Endothelial cell of umbilical vein (primary cell): Measurements from ENCODE around the gene MTNR1B. TPM values are rescaled to one million over a fixed set of nuclear protein-coding genes. Genes with fewer than 3 reads are reported as not detected.

Experiments
- BruUV-seq: library from RNA; stranded (reverse); fragments of 400-500 nt; replicated peaks from 2 replicates; lab custom pipeline; 2021; lab: Mats Ljungman, UMichigan
- CTCF ChIA-PET: fragments of 300-600, 350-600 bp; sonication (Branson Sonifier 250); formaldehyde crosslinking; loops from one replicate; lab custom pipeline; 2021; ENCODE audit warnings: antibody characterized with exemption, inconsistent platforms; lab: Charles Lee
- POLR2A ChIA-PET: fragments of 300-600, 350-600 bp; sonication (Branson Sonifier 250); formaldehyde crosslinking; loops from one replicate; lab custom pipeline; 2021; ENCODE audit warnings: antibody characterized with exemption, inconsistent platforms; lab: Charles Lee
- DNase-seq: peaks from one replicate; pipeline ENCODE4 v3.0.0-alpha.2; 2011; ENCODE audit warnings: low read depth, low spot score
- FAIRE-seq: peaks from 2 replicates; lab custom pipeline; 2011; peaks lifted over from hg19 to GRCh38; lab: Jason Lieb, UNC
- H2AFZ ChIP-seq: 2 replicates; pipeline ENCODE4 v1.6.0; 2012; ENCODE audit warnings: low read depth, low read length, control low read depth, inconsistent platforms
- H3K27ac ChIP-seq: 2 replicates; pipeline ENCODE4 v1.5.1; 2011; ENCODE audit warnings: low read depth, mild to moderate bottlenecking, control low read depth, low read length, moderate library complexity; ENCODE audit not compliant: insufficient read depth
- H3K27me3 ChIP-seq, 2 experiments: 2 replicates each; pipeline versions ENCODE4 v1.6.0 to v1.6.1; 2011; ENCODE audit warnings: low read length in 2 of 2, mixed read lengths in 1 of 2; ENCODE audit not compliant: control insufficient read depth in 2 of 2, insufficient read depth in 2 of 2
- H3K36me3 ChIP-seq, 2 experiments: 2 replicates in 1 of 2; 3 replicates in 1 of 2; pipeline ENCODE4 v1.5.1; 2011; ENCODE audit warnings: low read length in 2 of 2, mild to moderate bottlenecking in 1 of 2, moderate library complexity in 1 of 2; ENCODE audit not compliant: control insufficient read depth in 2 of 2, insufficient read depth in 2 of 2; ENCODE audit errors: extremely low read depth in 1 of 2
- H3K4me1 ChIP-seq: 3 replicates; pipeline ENCODE4 v1.5.1; 2011; ENCODE audit warnings: mild to moderate bottlenecking, low read length; ENCODE audit not compliant: control insufficient read depth, insufficient read depth; ENCODE audit errors: extremely low read depth
- H3K4me2 ChIP-seq: 2 replicates; pipeline ENCODE4 v1.6.1; 2011; ENCODE audit warnings: low read length, control low read depth, mixed read lengths; ENCODE audit not compliant: insufficient read depth
- H3K4me3 ChIP-seq, 3 experiments: fragments of 200-600 bp in 1 of 3; sonication (generic), shearing (Covaris generic) in 1 of 3; replicated peaks in 1 of 3; 2 replicates each; pipeline ENCODE4 v1.5.1; 2011 to 2016; ENCODE audit warnings: control low read depth in 3 of 3, low read length in 3 of 3, mild to moderate bottlenecking in 2 of 3, inconsistent platforms in 1 of 3, low read depth in 1 of 3, moderate library complexity in 1 of 3; ENCODE audit not compliant: insufficient read depth in 1 of 3
- H3K79me2 ChIP-seq: 2 replicates; pipeline ENCODE4 v1.6.0; 2012; ENCODE audit warnings: low read length, inconsistent platforms; ENCODE audit not compliant: control insufficient read depth, insufficient read depth
- H3K9ac ChIP-seq: replicated peaks from 2 replicates; pipeline ENCODE3; 2011; ENCODE audit warnings: low read length, control low read depth; ENCODE audit not compliant: insufficient read depth; ENCODE audit errors: extremely low read depth
- H3K9me1 ChIP-seq: replicated peaks from 3 replicates; pipeline ENCODE4 v1.6.0; 2011; ENCODE audit warnings: mild to moderate bottlenecking, low read length; ENCODE audit not compliant: control insufficient read depth, insufficient read depth; ENCODE audit errors: extremely low read depth
- H3K9me3 ChIP-seq: replicated peaks from 2 replicates; pipeline ENCODE4 v1.5.1; 2012; ENCODE audit warnings: low read length, inconsistent platforms; ENCODE audit not compliant: control insufficient read depth, insufficient read depth
- H4K20me1 ChIP-seq: replicated peaks from 2 replicates; pipeline ENCODE3; 2011; ENCODE audit warnings: mild to moderate bottlenecking, low read length; ENCODE audit not compliant: control insufficient read depth, insufficient read depth; ENCODE audit errors: extremely low read depth
- EZH2 ChIP-seq: IDR thresholded peaks from 2 replicates; pipeline ENCODE4 v1.6.1; 2012; ENCODE audit warnings: borderline replicate concordance, low read depth, mild to moderate bottlenecking, moderate library complexity, low read length, inconsistent platforms; ENCODE audit not compliant: severe bottlenecking
- FOS ChIP-seq: IDR thresholded peaks from 2 replicates; pipeline ENCODE4 v1.6.1; 2011; ENCODE audit warnings: mild to moderate bottlenecking, low read length, moderate library complexity, borderline replicate concordance; ENCODE audit not compliant: insufficient read depth
- GATA2 ChIP-seq: IDR thresholded peaks from 2 replicates; pipeline ENCODE4 v1.7.0; 2011; ENCODE audit warnings: low read depth, mild to moderate bottlenecking, moderate library complexity, mixed read lengths, low read length; ENCODE audit not compliant: insufficient read length, insufficient read depth
- JUN ChIP-seq: IDR thresholded peaks from 2 replicates; pipeline ENCODE4 v1.6.1; 2011; ENCODE audit warnings: borderline replicate concordance, low read depth; ENCODE audit not compliant: insufficient read length, insufficient read depth
- MYC ChIP-seq: IDR thresholded peaks from one replicate; pipeline ENCODE4 v1.6.1; 2011; ENCODE audit warnings: mild to moderate bottlenecking, low read depth, low read length
- POLR2A ChIP-seq: IDR thresholded peaks from 2 replicates; pipeline ENCODE4 v1.6.1; 2012; ENCODE audit warnings: low read depth, mild to moderate bottlenecking, control low read depth, low read length
- POLR2AphosphoS5 ChIP-seq: IDR thresholded peaks from 2 replicates; pipeline ENCODE4 v1.6.1; 2012; ENCODE audit warnings: low read depth, mild to moderate bottlenecking, control low read depth, low read length, moderate library complexity; ENCODE audit not compliant: insufficient read depth
- dilution Hi-C: fragments of 300-500 bp; cut with MboI; formaldehyde crosslinking; loops from one replicate; pipeline ENCODE4 v1.15.0; 2019; ENCODE audit warnings: low sequenced_read_pairs; ENCODE audit not compliant: extremely low pct_ligation_motif_present
- intact Hi-C: fragments of 100-400 bp; cut with micrococcal nuclease; formaldehyde crosslinking; loops from one replicate; pipeline ENCODE4 v1.10.0; 2022
- polyA plus RNA-seq, 4 experiments: library from polyadenylated mRNA; depleted of rRNA in 3 of 4; stranded (reverse) in 3 of 4; unstranded in 1 of 4; fragments of >200 nt; gene quantifications; 2 replicates each; pipeline versions ENCODE4 v1.2.1 to v1.2.3, GENCODE V29; 2011 to 2012; ENCODE audit warnings: missing spikeins in 1 of 4
- total RNA-seq: library from RNA; stranded (reverse); gene quantifications from 2 replicates; pipeline ENCODE4 v1.2.3, GENCODE V29; 2021
- TF ChIP-seq, protein P1 (sequence below): IDR thresholded peaks from 2 replicates; pipeline ENCODE4 v1.6.1; 2011; ENCODE audit not compliant: insufficient read depth, insufficient read length
- TF ChIP-seq, protein P2 (sequence below), 2 donors: IDR thresholded peaks; 1 replicate in 1 of 2; 2 replicates in 1 of 2; pipeline ENCODE4 v1.5.1; 2011; ENCODE audit warnings: low read length in 2 of 2, mild to moderate bottlenecking in 2 of 2, moderate library complexity in 2 of 2, control low read depth in 1 of 2, inconsistent platforms in 1 of 2, low read depth in 1 of 2; ENCODE audit not compliant: insufficient read depth in 1 of 2; ENCODE audit errors: extremely low read depth in 1 of 2

MTNR1B gene
- total and polyA plus RNA-seq, 2 donors (not counting 3 experiments of a cell fraction or from before 2014, with no cell fraction given), result not detected

DNA sequence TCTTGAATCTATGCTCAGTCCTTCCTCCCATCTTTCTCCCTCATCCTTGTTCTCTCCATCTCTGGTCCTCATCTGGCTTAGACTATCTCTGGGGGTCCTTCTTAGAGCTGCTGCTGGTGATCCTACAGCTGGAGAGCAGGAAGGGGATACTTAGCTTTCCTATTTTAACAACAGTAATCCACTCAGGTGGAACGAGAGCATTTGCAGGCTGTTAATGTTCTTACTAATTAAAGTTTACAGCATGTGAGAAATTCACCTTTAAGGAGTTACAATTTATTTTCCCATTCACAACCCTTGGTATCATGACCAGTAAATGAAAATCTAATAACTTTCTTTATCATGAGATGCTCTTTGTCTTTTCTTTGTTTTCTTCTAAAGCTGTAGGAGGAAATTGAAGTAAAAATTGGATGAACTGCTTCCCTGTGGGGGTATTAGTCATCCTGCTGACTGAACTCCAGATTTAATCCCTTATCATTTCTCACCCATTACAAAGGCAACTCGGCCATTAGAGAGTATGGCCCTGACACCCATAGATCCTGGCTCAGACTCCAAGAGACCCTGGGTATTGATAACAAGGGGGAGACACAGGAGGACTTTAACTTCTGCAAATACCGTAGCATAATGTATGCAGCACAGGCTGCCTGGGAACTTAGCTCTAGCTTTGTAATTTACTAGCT, 37.6 kb upstream of the MTNR1B start:
- CTCF ChIA-PET, result no interaction called here
- DNase-seq, result no peak
- Histone ChIP-seq H3K36me3 (no peaks in the 10 kb centered on the region), H3K79me2 (no peaks in the 10 kb centered on the region), H4K20me1 (no peaks in the 10 kb centered on the region), H3K4me2 (no peak overlapping the region), H3K27ac (no peak overlapping the region), H2AFZ (no peak overlapping the region), H3K9me3 (no peaks in the 10 kb centered on the region), H3K9me1 (no peaks in the 10 kb centered on the region), H3K27me3 (no peaks in the 10 kb centered on the region), H3K9ac (no peak overlapping the region), H3K4me1 (no peaks in the 10 kb centered on the region), H3K4me3 (no peak overlapping the region)
- intact Hi-C loops, result no loop called here
- TF ChIP-seq FOS, result no peak
- no peak for TF ChIP-seq MYC
- no peak for TF ChIP-seq POLR2AphosphoS5
- TF ChIP-seq EZH2, result no peak
- no peak for TF ChIP-seq JUN
- TF ChIP-seq POLR2A, result no peak
- TF ChIP-seq GATA2, result no peak
- TF ChIP-seq, protein P1, sequence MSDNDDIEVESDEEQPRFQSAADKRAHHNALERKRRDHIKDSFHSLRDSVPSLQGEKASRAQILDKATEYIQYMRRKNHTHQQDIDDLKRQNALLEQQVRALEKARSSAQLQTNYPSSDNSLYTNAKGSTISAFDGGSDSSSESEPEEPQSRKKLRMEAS, result no peak
- TF ChIP-seq, protein P2, sequence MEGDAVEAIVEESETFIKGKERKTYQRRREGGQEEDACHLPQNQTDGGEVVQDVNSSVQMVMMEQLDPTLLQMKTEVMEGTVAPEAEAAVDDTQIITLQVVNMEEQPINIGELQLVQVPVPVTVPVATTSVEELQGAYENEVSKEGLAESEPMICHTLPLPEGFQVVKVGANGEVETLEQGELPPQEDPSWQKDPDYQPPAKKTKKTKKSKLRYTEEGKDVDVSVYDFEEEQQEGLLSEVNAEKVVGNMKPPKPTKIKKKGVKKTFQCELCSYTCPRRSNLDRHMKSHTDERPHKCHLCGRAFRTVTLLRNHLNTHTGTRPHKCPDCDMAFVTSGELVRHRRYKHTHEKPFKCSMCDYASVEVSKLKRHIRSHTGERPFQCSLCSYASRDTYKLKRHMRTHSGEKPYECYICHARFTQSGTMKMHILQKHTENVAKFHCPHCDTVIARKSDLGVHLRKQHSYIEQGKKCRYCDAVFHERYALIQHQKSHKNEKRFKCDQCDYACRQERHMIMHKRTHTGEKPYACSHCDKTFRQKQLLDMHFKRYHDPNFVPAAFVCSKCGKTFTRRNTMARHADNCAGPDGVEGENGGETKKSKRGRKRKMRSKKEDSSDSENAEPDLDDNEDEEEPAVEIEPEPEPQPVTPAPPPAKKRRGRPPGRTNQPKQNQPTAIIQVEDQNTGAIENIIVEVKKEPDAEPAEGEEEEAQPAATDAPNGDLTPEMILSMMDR (IDR thresholded peaks at IDR 0.05; ENCODE audit: extremely low read depth in 1 of 2, insufficient read depth in 1 of 2, low read depth in 1 of 2, low read length in 2 of 2), result no peak
- BruUV-seq, result no TSS peak
- no peak for FAIRE-seq
- POLR2A ChIA-PET, result no interaction called here
- dilution Hi-C loops, result no loop called here
